ENCODE results near the gene YWHAH. TPM values are rescaled to one million over a fixed set of nuclear protein-coding genes. Genes with fewer than 3 reads are reported as not detected.

YWHAH gene
- total RNA-seq, 1 donor from 2014 or later, result 67.2 TPM

GRCh38 chr22:31987218-31987617 is 42.9 kb downstream of the YWHAH start:
- TF ChIP-seq CTCF (IDR thresholded peaks at IDR 0.05; ENCODE audit: borderline replicate concordance), result no peak
- Histone ChIP-seq H3K4me1 (no peaks in the 10 kb centered on the region), H3K9me3 (replicated peaks) (no peaks in the 10 kb centered on the region), H3K4me3 (no peak overlapping the region), H3K27me3 (ENCODE audit: low read depth) (peaks cover 12% of the 10 kb centered on the region), H3K36me3 (no peaks in the 10 kb centered on the region), H3K27ac (replicated peaks) (no peak overlapping the region)
- DNase-seq, result no peak
- intact Hi-C loops (cut with micrococcal nuclease), result no loop called here

GRCh38 chr22:31991102-31991839 is 46.9 kb downstream of the YWHAH start:
- no peak for DNase-seq
- peaks cover 12% of the 10 kb centered on the region for H3K27me3 ChIP-seq (ENCODE audit: low read depth)
- no peak for TF ChIP-seq CTCF (IDR thresholded peaks at IDR 0.05; ENCODE audit: borderline replicate concordance)
- H3K9me3 ChIP-seq (replicated peaks), result no peaks in the 10 kb centered on the region
- no peak overlapping the region for H3K27ac ChIP-seq (replicated peaks)
- H3K4me1 ChIP-seq, result no peaks in the 10 kb centered on the region
- H3K4me3 ChIP-seq, result no peak overlapping the region
- no peaks in the 10 kb centered on the region for H3K36me3 ChIP-seq
- intact Hi-C loops (cut with micrococcal nuclease), result no loop called here

- no peaks in the 10 kb centered on the region for H3K9me3 ChIP-seq (replicated peaks)
- intact Hi-C loops (cut with micrococcal nuclease), result no loop called here
- no peak for DNase-seq
- peak; percentile 12 for TF ChIP-seq CTCF (IDR thresholded peaks at IDR 0.05; ENCODE audit: borderline replicate concordance)
- H3K4me1 ChIP-seq, result no peaks in the 10 kb centered on the region
- H3K36me3 ChIP-seq, result no peaks in the 10 kb centered on the region
- no peak overlapping the region for H3K27ac ChIP-seq (replicated peaks)
- H3K27me3 ChIP-seq (ENCODE audit: low read depth), result peaks cover 9% of the 10 kb centered on the region
- no peak overlapping the region for H3K4me3 ChIP-seq
Measured at GRCh38 chr22:31995046-31995445, 50.7 kb downstream of the YWHAH start.

GRCh38 chr22:31995807-31996206 is 51.5 kb downstream of the YWHAH start:
- peaks cover 9% of the 10 kb centered on the region for H3K27me3 ChIP-seq (ENCODE audit: low read depth)
- H3K4me3 ChIP-seq, result no peak overlapping the region
- no peaks in the 10 kb centered on the region for H3K4me1 ChIP-seq
- TF ChIP-seq CTCF (IDR thresholded peaks at IDR 0.05; ENCODE audit: borderline replicate concordance), result no peak
- no peak for DNase-seq
- H3K27ac ChIP-seq (replicated peaks), result no peak overlapping the region
- intact Hi-C loops (cut with micrococcal nuclease), result no loop called here
- no peaks in the 10 kb centered on the region for H3K36me3 ChIP-seq
- no peaks in the 10 kb centered on the region for H3K9me3 ChIP-seq (replicated peaks)

- no peak for TF ChIP-seq CTCF (IDR thresholded peaks at IDR 0.05; ENCODE audit: borderline replicate concordance)
- no peaks in the 10 kb centered on the region for H3K9me3 ChIP-seq (replicated peaks)
- H3K27me3 ChIP-seq (ENCODE audit: low read depth), result peaks cover 9% of the 10 kb centered on the region
- H3K36me3 ChIP-seq, result no peaks in the 10 kb centered on the region
- H3K4me3 ChIP-seq, result no peak overlapping the region
- no peak for DNase-seq
- H3K27ac ChIP-seq (replicated peaks), result no peak overlapping the region
- no peaks in the 10 kb centered on the region for H3K4me1 ChIP-seq
- intact Hi-C loops (cut with micrococcal nuclease), result no loop called here
Measured at GRCh38 chr22:31998784-31999385, 54.5 kb downstream of the YWHAH start.
